ENCODE measurements around the gene HBS1L.

HBS1L gene

GRCh38 chr6:134995536-134995935 is 59.1 kb downstream of the HBS1L start:
- DNase-seq = no peak

GRCh38 chr6:134994431-134994830 is 60.2 kb downstream of the HBS1L start:
- DNase-seq = no peak

- no peak for DNase-seq
Observed at GRCh38 chr6:134992155-134992554, 62.5 kb downstream of the HBS1L start.

- DNase-seq = no peak
Observed at GRCh38 chr6:134990262-134990661, 64.4 kb downstream of the HBS1L start.

GRCh38 chr6:134984821-134985220 is 69.8 kb downstream of the HBS1L start:
- DNase-seq = no peak

- no peak for DNase-seq
Observed at GRCh38 chr6:134983823-134984222, 70.8 kb downstream of the HBS1L start.

- DNase-seq = no peak
Observed at GRCh38 chr6:134982161-134982560, 72.5 kb downstream of the HBS1L start.

GRCh38 chr6:134980846-134981245 is 73.8 kb downstream of the HBS1L start:
- DNase-seq = no peak

- DNase-seq = no peak
Observed at GRCh38 chr6:134979142-134979541, 75.5 kb downstream of the HBS1L start.

GRCh38 chr6:134974370-134974769 is 80.3 kb downstream of the HBS1L start:
- no peak for DNase-seq

- DNase-seq = no peak
Observed at GRCh38 chr6:134967711-134968110, 86.9 kb downstream of the HBS1L start.

GRCh38 chr6:134964451-134965203 is 90.0 kb downstream of the HBS1L start:
- no peak for DNase-seq

- no peak for DNase-seq
Observed at GRCh38 chr6:134962421-134962820, 92.2 kb downstream of the HBS1L start.

GRCh38 chr6:134961366-134961765 is 93.3 kb downstream of the HBS1L start:
- no peak for DNase-seq

GRCh38 chr6:134959603-134960002 is 95.0 kb downstream of the HBS1L start:
- no peak for DNase-seq

- DNase-seq = no peak
Observed at GRCh38 chr6:134956676-134957075, 97.9 kb downstream of the HBS1L start.

- no peak for DNase-seq
Observed at GRCh38 chr6:134956032-134956431, 98.6 kb downstream of the HBS1L start.

- no peak for DNase-seq
Observed at GRCh38 chr6:134954272-134955000, 100.2 kb downstream of the HBS1L start.

GRCh38 chr6:134951494-134952263 is 102.9 kb downstream of the HBS1L start:
- DNase-seq = no peak

- no peak for DNase-seq
Observed at GRCh38 chr6:134950482-134950881, 104.1 kb downstream of the HBS1L start.

GRCh38 chr6:134949927-134950326 is 104.7 kb downstream of the HBS1L start, which contains the start of gene ALDH8A1:
TSS of gene ALDH8A1 (minus strand) at chr6:134950101. CDS start at chr6:134950053, 48 bp downstream.
- no peak for DNase-seq

GRCh38 chr6:134948691-134949090 is 105.9 kb downstream of the HBS1L start:
- no peak for DNase-seq

GRCh38 chr6:134948142-134948541 is 106.5 kb downstream of the HBS1L start:
- DNase-seq = no peak

GRCh38 chr6:134945045-134945444 is 109.6 kb downstream of the HBS1L start:
- DNase-seq = no peak
